CD4-positive, alpha-beta T cell (primary cell): ENCODE data around the gene B4GALT3. TPM values are rescaled to one million over a fixed set of nuclear protein-coding genes. Genes with fewer than 3 reads are reported as not detected.
A peak's percentile ranks its signal among the peaks of the same experiment; 100 is the strongest.

Experiments
- ATAC-seq: fragments of 200-7000 bp; cut with Tn5 transposase; one replicate; pipeline ENCODE4 v1.10.0; 2022; ENCODE audit warnings: mild to moderate bottlenecking; ENCODE audit not compliant: poor library complexity
- CTCF ChIA-PET: fragments of 350-600 bp; sonication (Branson Sonifier 250); formaldehyde crosslinking; loops from one replicate; lab custom pipeline; 2021; ENCODE audit warnings: antibody characterized with exemption, inconsistent platforms; lab: Charles Lee
- POLR2A ChIA-PET: fragments of 350-600 bp; sonication (Branson Sonifier 250); formaldehyde crosslinking; loops from one replicate; lab custom pipeline; 2021; ENCODE audit warnings: antibody characterized with exemption, inconsistent platforms; lab: Charles Lee
- DNase-seq, 14 experiments: peaks; one replicate each; pipeline ENCODE4 v3.0.0-alpha.2; 2013 to 2020; ENCODE audit warnings: mixed read lengths in 2 of 14
- H3K27ac ChIP-seq, 2 donors: one replicate each; pipeline versions ENCODE4 v1.5.1 to v1.7.0; 2013; ENCODE audit warnings: low read length in 2 of 2, low read depth in 1 of 2, mild to moderate bottlenecking in 1 of 2
- H3K27me3 ChIP-seq, 2 experiments: 1 replicate in 1 of 2; 2 replicates in 1 of 2; pipeline versions ENCODE4 v1.6.1 to v1.7.0; 2013; ENCODE audit warnings: low read length in 2 of 2, control low read depth in 1 of 2, mild to moderate bottlenecking in 1 of 2, moderate library complexity in 1 of 2; ENCODE audit not compliant: insufficient read depth in 2 of 2, control insufficient read depth in 1 of 2
- H3K36me3 ChIP-seq: one replicate; pipeline ENCODE4 v1.6.1; 2013; ENCODE audit warnings: low read length, control low read depth; ENCODE audit not compliant: insufficient read depth
- H3K4me1 ChIP-seq: one replicate; pipeline ENCODE4 v1.6.1; 2013; ENCODE audit warnings: low read length, control low read depth; ENCODE audit not compliant: insufficient read depth
- H3K4me3 ChIP-seq: one replicate; pipeline ENCODE4 v1.5.1; 2013; ENCODE audit warnings: mild to moderate bottlenecking, low read length, moderate library complexity
- H3K9me3 ChIP-seq, 2 experiments: 1 replicate in 1 of 2; 2 replicates in 1 of 2; pipeline versions ENCODE4 v1.6.1 to v1.7.0; 2013; ENCODE audit warnings: low read length in 2 of 2, mild to moderate bottlenecking in 2 of 2, control low read depth in 1 of 2, moderate library complexity in 1 of 2; ENCODE audit not compliant: control insufficient read depth in 1 of 2, insufficient read depth in 1 of 2
- H3K27ac Mint-ChIP-seq: one replicate; pipeline ENCODE4 v1.8.0; 2020; ENCODE audit warnings: mixed read lengths
- H3K27me3 Mint-ChIP-seq: one replicate; pipeline ENCODE4 v1.8.0; 2021; ENCODE audit warnings: mixed read lengths
- H3K36me3 Mint-ChIP-seq: one replicate; pipeline ENCODE4 v1.8.0; 2021; ENCODE audit warnings: low read depth, mixed read lengths
- H3K4me1 Mint-ChIP-seq: one replicate; pipeline ENCODE4 v1.8.0; 2021; ENCODE audit warnings: low read depth, mixed read lengths
- H3K4me3 Mint-ChIP-seq: one replicate; pipeline ENCODE4 v1.8.0; 2020; ENCODE audit warnings: mild to moderate bottlenecking, mixed read lengths
- H3K9me3 Mint-ChIP-seq: one replicate; pipeline ENCODE4 v1.8.0; 2020; ENCODE audit warnings: mixed read lengths
- CTCF ChIP-seq: fragments of 200-600 bp; IDR thresholded peaks from one replicate; pipeline ENCODE4 v1.8.0; 2022; ENCODE audit warnings: antibody characterized with exemption, mild to moderate bottlenecking
- intact Hi-C, 2 experiments: fragments of 100-400 bp; cut with DNase I in 1 of 2; cut with micrococcal nuclease in 1 of 2; formaldehyde crosslinking; loops; one replicate each; pipeline versions ENCODE4 v1.15.1 to v1.9.0; 2023 to 2025; cut with DNase I, micrococcal nuclease
- total RNA-seq, 174 experiments: library from RNA in 2 of 174; stranded (reverse) in 2 of 174; gene quantifications; one replicate each; pipeline ENCODE4 v1.2.3 and lab custom pipeline; 2021 to 2026

The B4GALT3 gene
- total RNA-seq, 2 experiments from 2014 or later = 40.8 to 44.3 TPM

GRCh38 chr1:161153176-161153575, 24.1 kb downstream of the B4GALT3 start:
- Mint-ChIP-seq H3K27ac (peak overlapping the region; percentile 99), H3K4me1 (peaks cover 35% of the 10 kb centered on the region), H3K27me3 (no peaks in the 10 kb centered on the region), H3K36me3 (peaks cover 34% of the 10 kb centered on the region), H3K4me3 (peak overlapping the region; percentile 82), H3K9me3 (no peaks in the 10 kb centered on the region)
- Histone ChIP-seq H3K9me3 (no peaks in the 10 kb centered on the region), H3K27ac (peak overlapping the region; percentile 96 to 99), H3K27me3 (no peaks in the 10 kb centered on the region), H3K4me1 (peaks cover 15% of the 10 kb centered on the region), H3K4me3 (peak overlapping the region; percentile 97), H3K36me3 (peaks cover 10% of the 10 kb centered on the region)
- ChIA-PET POLR2A (interaction anchor here (0.7 to 4.1 kb wide), 24 partner anchors 12 to 891 kb away, joined by 3 to 37 read pairs (median 5); partner anchors contain the start of genes ARHGAP30, B4GALT3, DCAF8 and DEDD), CTCF (interaction anchor here (1.3 to 2.8 kb wide), 4 partner anchors 13 to 112 kb away, joined by 3 to 12 read pairs (median 8); partner anchors contain the start of genes NDUFS2, PPOX and TOMM40L)
- TF ChIP-seq CTCF = no peak
- ATAC-seq = no peak
- no peak for DNase-seq
- intact Hi-C loops = loop anchor here (1.0 to 10.0 kb wide), 4 partner anchors 21 to 808 kb away; partner anchors contain the start of genes DEDD (in 2 of the 2), NIT1 (in 2 of the 2), PFDN2 (in 2 of the 2) and COPA (in 1 of the 2)

GRCh38 chr1:161145832-161146231, 31.5 kb downstream of the B4GALT3 start:
- POLR2A ChIA-PET = no interaction called here
- CTCF ChIA-PET = no interaction called here
- no peaks in the 10 kb centered on the region for H3K4me1 Mint-ChIP-seq

GRCh38 chr1:161140755-161141400, 36.4 kb downstream of the B4GALT3 start:
- peaks cover 6% of the 10 kb centered on the region for H3K4me1 Mint-ChIP-seq
- intact Hi-C loops = loop anchor here in 1 of 2 experiments (2.0 to 10.0 kb wide), 2 partner anchors 144 to 646 kb away; no protein-coding TSS in a partner anchor
- no peak overlapping the region for H3K4me3 Mint-ChIP-seq
- H3K36me3 ChIP-seq = no peaks in the 10 kb centered on the region
- no peaks in the 10 kb centered on the region for H3K4me1 ChIP-seq
- no peaks in the 10 kb centered on the region for H3K9me3 ChIP-seq
- TF ChIP-seq CTCF = no peak
- POLR2A ChIA-PET = interaction anchor here (0.7 to 1.5 kb wide), 2 partner anchors 8 to 13 kb away, joined by 3 to 5 read pairs; partner anchors contain the start of gene UFC1
- H3K27ac Mint-ChIP-seq = no peak overlapping the region
- ATAC-seq (no peak), DNase-seq (no peak)
- H3K27me3 Mint-ChIP-seq = no peaks in the 10 kb centered on the region
- CTCF ChIA-PET = interaction anchor here (0.8 kb wide), 1 partner anchor 69 kb away, joined by 4 read pairs; no protein-coding TSS in a partner anchor
- H3K27ac ChIP-seq = no peak overlapping the region
- no peaks in the 10 kb centered on the region for H3K27me3 ChIP-seq
- H3K9me3 Mint-ChIP-seq = no peaks in the 10 kb centered on the region
- no peaks in the 10 kb centered on the region for H3K36me3 Mint-ChIP-seq
- no peak overlapping the region for H3K4me3 ChIP-seq

More at GRCh38 chr1:161145832-161146231, 31.5 kb downstream of the B4GALT3 start:
- H3K36me3 ChIP-seq = no peaks in the 10 kb centered on the region
- ATAC-seq (no peak), DNase-seq (no peak)
- H3K27ac Mint-ChIP-seq = no peak overlapping the region
- no peak overlapping the region for H3K4me3 ChIP-seq
- H3K27me3 Mint-ChIP-seq = no peaks in the 10 kb centered on the region
- H3K27me3 ChIP-seq = no peaks in the 10 kb centered on the region
- intact Hi-C loops = loop anchor here in 1 of 2 experiments (10.0 kb wide), 1 partner anchor 651 kb away; no protein-coding TSS in a partner anchor
- no peak overlapping the region for H3K4me3 Mint-ChIP-seq
- no peak overlapping the region for H3K27ac ChIP-seq
- TF ChIP-seq CTCF = no peak
- H3K36me3 Mint-ChIP-seq = no peaks in the 10 kb centered on the region
- H3K9me3 ChIP-seq = no peaks in the 10 kb centered on the region
- no peaks in the 10 kb centered on the region for H3K9me3 Mint-ChIP-seq
- H3K4me1 ChIP-seq = no peaks in the 10 kb centered on the region
